NCI-H226 (cell line): ENCODE data around the gene COPS3.

Source experiments
- DNase-seq: peaks from one replicate; pipeline ENCODE4 v3.0.0-alpha.2; 2015

COPS3 gene

GRCh38 chr17:17214646-17215436 is 66.2 kb downstream of the COPS3 start:
- DNase-seq: no peak

DNA sequence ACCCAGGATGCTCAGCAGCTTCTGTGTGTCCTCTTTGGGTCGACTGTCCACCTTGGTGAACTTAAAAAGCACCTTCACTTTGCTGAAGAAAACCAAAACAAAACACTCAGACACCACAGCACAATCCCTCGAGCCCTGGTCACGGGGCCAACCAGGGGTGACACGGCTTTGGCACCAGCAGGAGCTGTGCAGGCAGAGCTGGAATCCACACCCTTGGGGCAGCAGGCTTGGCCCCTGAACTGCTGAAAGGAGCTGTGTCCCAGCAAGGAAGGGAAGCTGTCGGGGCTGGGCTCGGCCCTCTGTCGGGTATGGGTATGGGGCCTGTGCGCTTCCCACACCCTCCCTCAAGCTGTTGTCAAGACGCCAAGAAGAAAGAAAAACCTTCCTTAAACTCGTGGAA is 67.3 kb downstream of the COPS3 start:
- no peak for DNase-seq

- DNase-seq: no peak
Observed at GRCh38 chr17:17207998-17208397, 73.0 kb downstream of the COPS3 start.

GRCh38 chr17:17206913-17207335 is 74.1 kb downstream of the COPS3 start:
- no peak for DNase-seq

DNA sequence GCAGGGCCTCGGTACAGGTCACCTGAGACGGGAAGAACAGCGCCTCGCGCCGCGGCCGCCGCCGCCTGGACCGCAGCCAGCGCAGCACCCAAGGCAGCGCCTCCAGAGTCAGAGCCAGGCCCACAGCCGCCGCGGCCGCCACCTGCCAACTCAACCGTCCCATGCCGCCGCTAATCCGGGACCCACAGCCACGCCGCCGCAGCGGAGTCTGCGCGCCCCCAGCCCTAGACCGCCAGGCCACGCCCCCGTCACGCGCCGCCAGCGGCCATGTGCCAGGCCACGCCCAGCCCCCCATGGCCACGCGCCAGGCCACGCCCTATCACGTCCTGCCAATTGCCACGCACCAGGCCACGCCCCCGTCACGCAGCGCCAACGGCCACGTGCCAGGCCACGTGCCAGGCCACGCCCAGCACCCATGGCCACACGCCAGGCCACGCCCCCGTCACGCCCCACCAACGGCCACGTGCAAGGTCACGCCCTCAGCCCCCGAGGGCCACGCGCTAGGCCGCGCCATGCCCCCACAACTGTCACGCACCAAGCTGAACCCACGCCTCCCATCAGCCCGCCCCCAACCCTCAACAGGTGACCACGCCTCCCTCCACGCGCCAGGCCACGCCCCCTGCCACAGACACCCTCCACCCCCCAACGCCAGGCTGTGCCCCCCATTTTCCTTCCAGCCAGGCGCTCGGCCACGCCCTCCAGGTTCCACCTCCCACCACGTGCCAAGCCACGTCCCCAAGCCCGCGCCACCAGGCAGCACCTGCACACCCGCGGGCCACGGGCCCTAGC is 74.7 kb downstream of the COPS3 start, which contains the start of gene PLD6:
Gene PLD6 (minus strand): TSS at position 210 of the 789 bp plus-strand sequence. CDS start 47 bp downstream, at position 163.
- peak; percentile 54 for DNase-seq

DNA sequence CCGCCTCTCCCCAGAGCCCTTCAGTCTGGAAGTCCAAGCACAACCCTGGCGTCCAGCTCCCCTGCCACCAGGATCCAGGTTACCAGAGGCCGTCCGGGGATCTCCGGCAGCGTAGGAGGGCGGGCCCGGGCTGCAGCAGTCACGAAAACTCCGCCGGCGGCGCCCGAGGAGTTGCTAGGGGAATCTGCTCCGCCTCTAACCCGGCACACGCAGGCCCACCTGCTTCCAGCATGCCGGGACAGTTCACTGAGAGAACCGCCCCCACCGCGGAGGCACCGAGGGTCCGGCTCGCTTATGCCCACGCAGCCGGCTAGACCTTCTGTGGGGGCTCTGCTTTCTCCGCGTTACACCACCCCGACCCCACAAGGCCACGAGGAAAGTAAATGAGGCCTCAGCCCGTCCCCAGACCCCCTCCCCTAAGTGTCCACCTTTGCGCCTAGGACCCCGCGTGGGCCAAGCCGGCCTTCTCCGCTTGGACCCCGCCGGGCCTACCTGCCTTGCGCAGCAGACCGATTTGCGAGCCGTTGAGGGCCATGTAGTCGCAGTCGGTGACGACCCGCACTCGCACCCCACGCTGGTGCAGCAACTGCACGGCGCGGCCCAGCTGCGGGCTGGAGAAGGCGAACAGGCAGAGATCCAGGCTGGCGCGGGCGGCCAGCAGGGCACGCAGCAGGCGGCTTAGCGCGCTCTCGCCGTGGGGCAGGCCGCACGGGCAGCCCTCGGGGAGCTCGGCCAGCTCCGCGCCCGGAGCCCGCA is 75.5 kb downstream of the COPS3 start:
- peak; percentile 63 for DNase-seq

DNA sequence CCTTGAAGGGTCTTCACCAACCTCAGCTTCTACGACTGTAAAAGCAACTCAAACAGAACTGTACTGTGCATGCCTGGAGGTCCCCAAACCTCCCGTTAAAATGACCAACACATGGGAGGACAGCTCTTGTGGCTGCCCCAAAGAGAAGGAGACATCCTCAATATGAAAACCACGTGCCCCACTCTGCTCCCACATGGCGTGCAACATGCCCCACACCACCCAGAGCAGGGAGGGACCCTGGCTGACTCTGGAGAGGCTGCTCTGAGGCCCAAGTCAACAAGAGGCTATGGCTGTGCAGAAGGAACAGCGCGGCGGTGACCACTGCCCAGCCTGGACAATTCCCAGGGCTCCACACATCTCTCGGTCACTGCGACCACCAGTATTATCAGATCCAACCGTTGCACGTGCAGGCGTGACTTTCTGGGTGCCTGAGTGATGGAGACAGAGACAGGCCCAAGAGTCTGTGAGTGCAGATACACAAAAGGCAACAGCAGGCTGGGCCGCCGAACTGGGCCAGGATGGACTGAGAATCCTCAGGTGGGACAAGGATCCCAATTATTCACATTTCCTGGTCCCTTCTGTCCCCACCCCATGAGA is 76.3 kb downstream of the COPS3 start:
- no peak for DNase-seq

DNA sequence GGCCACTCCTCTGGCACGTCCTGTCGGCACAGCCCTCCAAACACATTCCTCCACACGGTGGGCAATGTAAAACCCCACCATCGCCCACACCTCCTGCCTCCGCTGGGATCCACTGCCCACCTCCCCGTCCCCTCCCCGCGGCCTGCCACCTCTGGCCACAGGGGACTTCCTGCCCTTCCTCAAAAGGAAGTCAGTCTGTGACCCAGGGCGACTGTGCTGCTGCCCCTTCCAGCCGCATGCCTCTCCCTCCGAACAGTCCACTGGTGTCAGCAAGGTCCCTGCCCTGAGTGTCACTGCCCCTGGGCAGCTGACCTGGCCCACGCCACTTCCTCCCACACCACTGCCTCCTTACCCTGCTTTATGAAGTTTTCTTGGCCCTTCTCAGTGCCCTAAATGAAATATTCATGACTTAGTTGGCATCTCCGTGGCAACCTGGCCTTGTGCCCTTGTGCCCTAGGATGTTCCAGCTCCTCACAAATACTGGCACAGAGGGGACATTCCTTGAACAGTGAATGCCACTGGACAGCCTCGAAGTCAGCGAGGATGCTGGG is 76.9 kb downstream of the COPS3 start:
- DNase-seq: no peak

GRCh38 chr17:17203173-17203730 is 77.8 kb downstream of the COPS3 start:
- DNase-seq: no peak

DNA sequence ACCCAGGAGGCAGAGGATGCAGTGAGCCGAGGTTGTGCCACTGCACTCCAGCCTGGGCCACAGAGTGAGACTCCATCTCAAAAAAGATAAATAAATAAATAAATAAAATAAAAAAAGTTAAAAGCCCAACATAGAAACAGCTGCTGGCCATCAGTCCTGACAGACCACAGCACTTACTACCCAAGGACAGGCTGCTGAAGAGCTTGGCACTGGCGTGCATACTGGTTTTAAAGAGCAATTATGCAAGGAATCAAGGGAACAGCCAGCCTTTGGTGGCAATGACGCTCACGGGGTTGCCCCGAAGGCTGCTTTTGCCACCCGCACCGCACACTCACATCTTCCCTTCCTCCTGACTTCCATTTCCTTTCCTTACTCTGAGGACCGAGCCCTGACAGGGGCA is 79.1 kb downstream of the COPS3 start:
- DNase-seq: no peak

DNA sequence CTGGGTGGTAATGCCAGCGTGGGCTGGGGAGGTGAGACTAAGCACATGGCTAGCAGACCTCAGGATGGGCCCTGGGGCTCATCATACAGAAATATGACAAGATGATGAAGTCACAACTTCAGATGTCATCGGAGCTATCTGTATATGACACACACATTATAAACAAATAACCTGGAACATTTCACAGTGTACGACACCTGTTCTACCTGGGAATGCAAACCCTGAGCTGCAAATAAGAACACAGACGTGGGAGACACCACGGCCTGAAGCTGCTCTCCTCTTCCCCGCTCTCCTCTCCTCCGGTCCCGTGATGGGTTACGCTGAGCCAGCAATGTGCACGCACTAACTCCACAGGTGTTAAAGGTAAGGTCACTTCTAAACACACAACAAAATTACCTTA is 79.8 kb downstream of the COPS3 start:
- no peak for DNase-seq

- DNase-seq: no peak
Observed at GRCh38 chr17:17200831-17201230, 80.2 kb downstream of the COPS3 start.

DNA sequence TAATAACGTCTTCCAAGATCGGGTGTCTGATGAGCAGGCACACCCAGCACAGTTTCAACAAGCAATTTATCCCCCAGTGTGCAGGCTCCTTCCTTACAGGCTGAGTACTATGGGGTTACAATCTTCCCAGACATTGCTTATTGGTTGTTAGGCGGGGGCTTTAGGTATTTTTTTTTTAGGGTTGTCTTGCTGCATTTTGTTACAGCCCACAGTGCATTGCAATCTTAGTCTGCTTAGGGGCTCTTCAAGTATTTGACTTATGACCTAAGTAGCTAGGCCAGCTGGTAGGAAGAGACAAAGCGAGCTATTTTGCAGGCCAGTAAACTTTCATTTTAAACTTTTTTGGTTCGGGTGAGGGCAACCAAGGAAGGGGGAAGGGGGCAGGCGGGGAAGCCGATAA is 80.7 kb downstream of the COPS3 start:
- DNase-seq: no peak

DNA sequence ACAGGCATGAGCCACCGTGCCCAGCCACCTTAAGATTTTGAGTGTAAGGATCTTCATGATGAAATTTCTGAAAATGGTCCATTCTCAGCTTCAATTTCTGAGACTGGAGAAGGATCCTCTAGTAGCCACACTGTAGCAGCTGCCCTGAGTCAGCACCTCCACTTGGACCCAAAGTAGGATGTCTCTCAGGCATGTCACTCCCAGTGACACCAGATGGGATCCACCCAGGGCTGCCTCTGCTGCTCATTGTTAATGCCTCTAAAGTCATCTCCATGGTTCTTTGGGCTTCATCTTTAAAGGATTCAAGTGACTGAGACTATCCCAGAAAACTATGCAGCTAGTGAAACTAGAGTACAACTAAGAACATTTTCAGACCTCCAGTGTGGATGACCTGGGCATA is 82.8 kb downstream of the COPS3 start:
- no peak for DNase-seq

GRCh38 chr17:17196776-17197175 is 84.3 kb downstream of the COPS3 start:
- DNase-seq: no peak
